Right lobe of liver (tissue), 4 donors: Measurements from ENCODE around the gene SLC4A11.

Experiments
- POLR2A ChIP-seq: fragments of 450-650 bp; IDR thresholded peaks from one replicate; pipeline ENCODE4 v1.6.1; 2017; ENCODE audit warnings: antibody characterized with exemption, mild to moderate bottlenecking
- TF ChIP-seq, protein P1 (sequence below), 4 donors: fragments of 200-600 bp in 3 of 4; fragments of 450-650 bp in 1 of 4; IDR thresholded peaks; one replicate each; pipeline versions ENCODE4 v1.5.1 to v1.8.0; 2016 to 2022; ENCODE audit warnings: antibody characterized with exemption in 4 of 4, mild to moderate bottlenecking in 2 of 4
- donor health status: DM: no; HTN: no; CAD: no.
- donor health status: DM: no; HTN: no; CAD: no.
- donor health status: DM: no; HTN: yes; CAD: no.

DNA sequence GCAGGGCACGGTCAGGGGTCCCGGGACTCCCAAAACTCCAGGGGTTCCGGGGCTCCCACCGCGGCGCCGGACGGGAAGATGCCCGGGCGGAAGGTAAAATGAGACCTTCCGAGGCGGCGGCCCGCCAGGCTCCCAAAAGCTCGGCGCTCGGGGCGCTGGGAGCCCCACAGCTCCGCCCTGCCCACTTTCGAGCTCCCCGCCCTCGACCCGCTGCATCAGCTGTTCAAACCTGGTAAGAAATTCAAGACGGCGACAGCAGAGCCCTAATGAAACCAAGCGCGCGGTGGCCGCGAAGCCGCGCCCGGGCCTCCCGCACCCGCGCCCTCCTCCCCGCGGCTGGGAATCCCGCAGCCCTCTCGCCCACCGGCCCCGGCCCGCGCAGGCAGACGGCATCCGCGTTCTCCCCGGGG lies 369 bp downstream of the SLC4A11 start:
- TF ChIP-seq, protein P1, sequence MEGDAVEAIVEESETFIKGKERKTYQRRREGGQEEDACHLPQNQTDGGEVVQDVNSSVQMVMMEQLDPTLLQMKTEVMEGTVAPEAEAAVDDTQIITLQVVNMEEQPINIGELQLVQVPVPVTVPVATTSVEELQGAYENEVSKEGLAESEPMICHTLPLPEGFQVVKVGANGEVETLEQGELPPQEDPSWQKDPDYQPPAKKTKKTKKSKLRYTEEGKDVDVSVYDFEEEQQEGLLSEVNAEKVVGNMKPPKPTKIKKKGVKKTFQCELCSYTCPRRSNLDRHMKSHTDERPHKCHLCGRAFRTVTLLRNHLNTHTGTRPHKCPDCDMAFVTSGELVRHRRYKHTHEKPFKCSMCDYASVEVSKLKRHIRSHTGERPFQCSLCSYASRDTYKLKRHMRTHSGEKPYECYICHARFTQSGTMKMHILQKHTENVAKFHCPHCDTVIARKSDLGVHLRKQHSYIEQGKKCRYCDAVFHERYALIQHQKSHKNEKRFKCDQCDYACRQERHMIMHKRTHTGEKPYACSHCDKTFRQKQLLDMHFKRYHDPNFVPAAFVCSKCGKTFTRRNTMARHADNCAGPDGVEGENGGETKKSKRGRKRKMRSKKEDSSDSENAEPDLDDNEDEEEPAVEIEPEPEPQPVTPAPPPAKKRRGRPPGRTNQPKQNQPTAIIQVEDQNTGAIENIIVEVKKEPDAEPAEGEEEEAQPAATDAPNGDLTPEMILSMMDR (IDR thresholded peaks at IDR 0.05) = no peak
- no peak for TF ChIP-seq POLR2A
